ENCODE measurements around the gene ARPC4. TPM values are rescaled to one million over a fixed set of nuclear protein-coding genes. Genes with fewer than 3 reads are reported as not detected.

ARPC4 gene
- total RNA-seq, 2 donors from 2014 or later, result 196 to 204 TPM

DNA sequence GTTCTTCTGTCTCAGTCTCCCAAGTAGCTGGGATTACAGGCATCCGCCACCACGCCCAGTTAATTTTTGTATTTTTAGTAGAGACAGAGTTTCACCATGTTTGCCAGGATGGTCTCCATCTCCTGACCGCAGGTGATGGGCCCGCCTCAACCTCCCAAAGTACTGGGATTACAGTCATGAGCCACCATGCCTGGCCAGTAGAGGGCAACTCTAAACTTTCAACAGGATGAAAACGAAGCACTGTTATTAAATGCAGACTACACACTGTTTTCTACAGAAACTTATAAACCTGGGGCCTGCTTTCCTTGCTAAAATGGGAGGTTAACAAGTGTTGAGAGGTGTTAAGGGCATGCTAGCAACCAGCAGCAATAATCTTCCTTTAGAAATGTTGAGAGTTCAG, 7.6 kb downstream of the ARPC4 start:
- H3K36me3 ChIP-seq, result peaks cover 75% of the 10 kb centered on the region
- no peaks in the 10 kb centered on the region for H3K27me3 ChIP-seq (replicated peaks; ENCODE audit: insufficient read depth)
- no peaks in the 10 kb centered on the region for H3K9me3 ChIP-seq
- TF ChIP-seq, protein P1, sequence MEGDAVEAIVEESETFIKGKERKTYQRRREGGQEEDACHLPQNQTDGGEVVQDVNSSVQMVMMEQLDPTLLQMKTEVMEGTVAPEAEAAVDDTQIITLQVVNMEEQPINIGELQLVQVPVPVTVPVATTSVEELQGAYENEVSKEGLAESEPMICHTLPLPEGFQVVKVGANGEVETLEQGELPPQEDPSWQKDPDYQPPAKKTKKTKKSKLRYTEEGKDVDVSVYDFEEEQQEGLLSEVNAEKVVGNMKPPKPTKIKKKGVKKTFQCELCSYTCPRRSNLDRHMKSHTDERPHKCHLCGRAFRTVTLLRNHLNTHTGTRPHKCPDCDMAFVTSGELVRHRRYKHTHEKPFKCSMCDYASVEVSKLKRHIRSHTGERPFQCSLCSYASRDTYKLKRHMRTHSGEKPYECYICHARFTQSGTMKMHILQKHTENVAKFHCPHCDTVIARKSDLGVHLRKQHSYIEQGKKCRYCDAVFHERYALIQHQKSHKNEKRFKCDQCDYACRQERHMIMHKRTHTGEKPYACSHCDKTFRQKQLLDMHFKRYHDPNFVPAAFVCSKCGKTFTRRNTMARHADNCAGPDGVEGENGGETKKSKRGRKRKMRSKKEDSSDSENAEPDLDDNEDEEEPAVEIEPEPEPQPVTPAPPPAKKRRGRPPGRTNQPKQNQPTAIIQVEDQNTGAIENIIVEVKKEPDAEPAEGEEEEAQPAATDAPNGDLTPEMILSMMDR (IDR thresholded peaks at IDR 0.05), result no peak
- no peak overlapping the region for H3K4me3 ChIP-seq
- no peak overlapping the region for H3K27ac ChIP-seq
- DNase-seq (ENCODE audit: low spot score), result no peak
- ATAC-seq (ENCODE audit: insufficient number of reproducible peaks, low FRiP score, low read depth), result no peak
- peaks cover 0 to 3% of the 10 kb centered on the region in 2 donors for H3K4me1 ChIP-seq (ENCODE audit: control insufficient read depth in 1 of 2, low read depth in 2 of 2)

- Histone ChIP-seq H3K36me3 (peaks cover 62% of the 10 kb centered on the region), H3K9me3 (no peaks in the 10 kb centered on the region), H3K27ac (no peak overlapping the region), H3K4me1 (ENCODE audit: control insufficient read depth in 1 of 2, low read depth in 2 of 2) (no peaks in the 10 kb centered on the region), H3K27me3 (replicated peaks; ENCODE audit: insufficient read depth) (no peaks in the 10 kb centered on the region), H3K4me3 (no peak overlapping the region)
- ATAC-seq (ENCODE audit: insufficient number of reproducible peaks, low FRiP score, low read depth) (no peak), DNase-seq (ENCODE audit: low spot score) (no peak)
- TF ChIP-seq, protein P1 (IDR thresholded peaks at IDR 0.05), result no peak
Observed at GRCh38 chr3:9803494-9803893, 10.6 kb downstream of the ARPC4 start.

- Histone ChIP-seq H3K4me1 (ENCODE audit: control insufficient read depth in 1 of 2, low read depth in 2 of 2) (peaks cover 0 to 7% of the 10 kb centered on the region in 2 donors), H3K36me3 (peaks cover 50% of the 10 kb centered on the region), H3K9me3 (no peaks in the 10 kb centered on the region), H3K27me3 (replicated peaks; ENCODE audit: insufficient read depth) (no peaks in the 10 kb centered on the region), H3K27ac (no peak overlapping the region), H3K4me3 (no peak overlapping the region)
- TF ChIP-seq, protein P1 (IDR thresholded peaks at IDR 0.05), result no peak
- no peak for ATAC-seq (ENCODE audit: insufficient number of reproducible peaks, low FRiP score, low read depth)
- DNase-seq (ENCODE audit: low spot score), result no peak
Observed at GRCh38 chr3:9804996-9805395, 12.1 kb downstream of the ARPC4 start.

DNA sequence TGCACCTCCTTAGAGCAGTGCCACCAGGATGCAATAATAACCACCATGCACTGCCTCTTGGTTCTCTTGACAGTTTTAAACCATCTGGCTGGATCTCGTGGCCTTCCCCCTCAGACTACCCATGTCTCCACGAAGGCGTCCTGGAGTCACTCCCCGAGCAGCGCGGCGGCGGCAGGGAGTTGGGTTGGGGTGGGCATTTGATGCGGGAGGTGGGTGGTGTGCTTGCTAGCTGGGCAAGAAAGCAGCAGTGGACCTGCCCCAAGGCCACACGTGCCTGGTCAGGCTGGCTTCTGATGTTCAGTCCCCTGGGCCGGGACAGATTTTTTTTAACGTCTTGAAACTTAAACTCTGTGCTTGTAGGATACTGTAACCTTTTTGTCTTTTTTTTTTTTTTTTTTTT, 13.3 kb downstream of the ARPC4 start:
- DNase-seq (ENCODE audit: low spot score) (no peak), ATAC-seq (ENCODE audit: insufficient number of reproducible peaks, low FRiP score, low read depth) (no peak)
- Histone ChIP-seq H3K27me3 (replicated peaks; ENCODE audit: insufficient read depth) (no peaks in the 10 kb centered on the region), H3K36me3 (peaks cover 42% of the 10 kb centered on the region), H3K4me3 (no peak overlapping the region), H3K4me1 (ENCODE audit: control insufficient read depth in 1 of 2, low read depth in 2 of 2) (peaks cover 0 to 14% of the 10 kb centered on the region in 2 donors), H3K9me3 (no peaks in the 10 kb centered on the region), H3K27ac (no peak overlapping the region)
- TF ChIP-seq, protein P1 (IDR thresholded peaks at IDR 0.05), result no peak

DNA sequence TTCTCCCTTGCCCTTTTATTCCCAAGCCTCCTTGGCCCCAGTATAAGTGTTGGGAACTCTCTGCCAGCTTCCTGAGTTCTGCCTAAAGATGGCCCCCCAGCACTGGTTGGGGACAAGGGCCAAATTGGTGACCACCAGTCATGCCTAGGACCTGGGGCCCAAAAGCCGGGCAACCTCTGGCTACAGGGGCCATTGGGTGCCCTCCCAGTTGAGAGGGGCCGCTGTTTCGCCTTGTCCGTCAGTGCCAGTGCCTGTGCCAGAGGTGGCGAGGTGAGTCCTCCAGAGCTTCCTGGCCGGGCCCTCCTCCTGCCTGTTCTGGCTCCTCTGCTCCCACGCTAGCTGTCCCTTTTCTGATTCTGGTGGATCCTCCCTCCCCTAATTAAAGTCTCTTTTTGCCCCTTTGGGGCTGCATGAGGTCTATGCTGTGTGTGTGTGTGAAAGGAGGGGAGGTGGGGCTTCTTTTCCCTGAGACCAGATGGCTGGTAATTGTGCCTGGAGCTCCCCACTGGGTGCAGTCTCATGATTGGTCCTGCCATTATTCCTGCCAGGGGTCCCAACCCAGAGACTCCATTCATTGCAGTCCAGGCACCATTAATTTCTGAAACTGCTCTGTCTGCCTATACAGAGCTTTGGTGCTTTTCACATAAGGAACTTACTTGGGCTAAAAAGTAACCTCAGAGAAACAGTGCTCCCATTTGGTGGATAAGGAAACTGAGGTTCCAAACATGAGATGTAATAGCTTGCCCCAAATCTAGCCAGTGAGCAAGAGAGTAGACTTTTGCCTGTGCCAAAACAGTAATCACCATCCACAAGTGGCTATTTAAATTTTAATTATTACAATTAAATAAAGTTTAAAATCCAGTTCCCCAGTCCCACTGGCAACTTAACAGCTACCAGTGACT, 14.1 kb downstream of the ARPC4 start:
- no peak for ATAC-seq (ENCODE audit: insufficient number of reproducible peaks, low FRiP score, low read depth)
- DNase-seq (ENCODE audit: low spot score), result no peak
- Histone ChIP-seq H3K4me3 (no peak overlapping the region), H3K36me3 (peaks cover 34% of the 10 kb centered on the region), H3K9me3 (no peaks in the 10 kb centered on the region), H3K4me1 (ENCODE audit: control insufficient read depth in 1 of 2, low read depth in 2 of 2) (peaks cover 0 to 20% of the 10 kb centered on the region in 2 donors), H3K27ac (no peak overlapping the region), H3K27me3 (replicated peaks; ENCODE audit: insufficient read depth) (no peaks in the 10 kb centered on the region)
- TF ChIP-seq, protein P1 (IDR thresholded peaks at IDR 0.05), result no peak
